Astrocyte (in vitro differentiated cells and primary cell): Measurements from ENCODE around the gene EPM2A. TPM values are rescaled to one million over a fixed set of nuclear protein-coding genes. Genes with fewer than 3 reads are reported as not detected.
"Not testable (repeated sequence)": the region's sequence is repeated elsewhere in the genome, so short reads cannot be mapped to it uniquely, and the experiment has no call there.

ENCODE experiments used
- DNase-seq: peaks from one replicate; pipeline ENCODE4 v3.0.0-alpha.2; 2010; ENCODE audit warnings: low read depth
- FAIRE-seq: peaks from 2 replicates; lab custom pipeline; 2011; peaks lifted over from hg19 to GRCh38; lab: Jason Lieb, UNC
- H2AFZ ChIP-seq: 2 replicates; pipeline ENCODE4 v1.6.0; 2012; ENCODE audit warnings: low read depth, low read length, inconsistent platforms
- H3K27ac ChIP-seq: 2 replicates; pipeline ENCODE4 v1.5.1; 2011; ENCODE audit warnings: low read depth, low read length, inconsistent platforms
- H3K27me3 ChIP-seq: 2 replicates; pipeline ENCODE4 v1.6.0; 2011; ENCODE audit warnings: low read length, inconsistent platforms; ENCODE audit not compliant: insufficient read depth
- H3K36me3 ChIP-seq: 2 replicates; pipeline ENCODE4 v1.5.1; 2011; ENCODE audit warnings: low read length, inconsistent platforms; ENCODE audit not compliant: insufficient read depth
- H3K4me1 ChIP-seq: 2 replicates; pipeline ENCODE4 v1.5.1; 2011; ENCODE audit warnings: low read length, inconsistent platforms; ENCODE audit not compliant: insufficient read depth
- H3K4me2 ChIP-seq: 2 replicates; pipeline ENCODE4 v1.6.0; 2012; ENCODE audit warnings: low read length, inconsistent platforms
- H3K4me3 ChIP-seq: 2 replicates; pipeline ENCODE4 v1.5.1; 2011; ENCODE audit warnings: low read depth, mild to moderate bottlenecking, low read length, inconsistent platforms; ENCODE audit not compliant: insufficient read depth
- H3K79me2 ChIP-seq: 2 replicates; pipeline ENCODE4 v1.6.0; 2012; ENCODE audit warnings: mild to moderate bottlenecking, low read length, inconsistent platforms; ENCODE audit not compliant: insufficient read depth
- H3K9ac ChIP-seq: 2 replicates; pipeline ENCODE4 v1.6.0; 2012; ENCODE audit warnings: mild to moderate bottlenecking, low read length, inconsistent platforms
- H3K9me3 ChIP-seq: 2 replicates; pipeline ENCODE4 v1.5.1; 2012; ENCODE audit warnings: low read depth, mild to moderate bottlenecking, low read length, inconsistent platforms; ENCODE audit not compliant: insufficient read depth
- H4K20me1 ChIP-seq: 2 replicates; pipeline ENCODE4 v1.6.0; 2012; ENCODE audit warnings: low read length, inconsistent platforms; ENCODE audit not compliant: insufficient read depth
- H3K27ac Mint-ChIP-seq: one replicate; pipeline ENCODE4 v1.8.0; 2021; ENCODE audit warnings: mild to moderate bottlenecking, mixed read lengths; ENCODE audit not compliant: unreplicated experiment
- H3K27me3 Mint-ChIP-seq: one replicate; pipeline ENCODE4 v1.8.0; 2021; ENCODE audit warnings: low read depth, mixed read lengths; ENCODE audit not compliant: unreplicated experiment
- H3K36me3 Mint-ChIP-seq: one replicate; pipeline ENCODE4 v1.8.0; 2021; ENCODE audit warnings: low read depth, mixed read lengths; ENCODE audit not compliant: unreplicated experiment
- H3K4me1 Mint-ChIP-seq: one replicate; pipeline ENCODE4 v1.8.0; 2021; ENCODE audit warnings: low read depth, mixed read lengths; ENCODE audit not compliant: unreplicated experiment
- H3K4me3 Mint-ChIP-seq: one replicate; pipeline ENCODE4 v1.8.0; 2021; ENCODE audit warnings: mild to moderate bottlenecking, moderate library complexity, mixed read lengths; ENCODE audit not compliant: unreplicated experiment
- H3K9me3 Mint-ChIP-seq: one replicate; pipeline ENCODE4 v1.8.0; 2021; ENCODE audit warnings: mild to moderate bottlenecking, mixed read lengths; ENCODE audit not compliant: unreplicated experiment
- CTCF ChIP-seq: IDR thresholded peaks from 2 replicates; pipeline ENCODE4 v1.5.1; 2011; ENCODE audit warnings: low read depth, mild to moderate bottlenecking, inconsistent platforms, low read length, moderate library complexity; ENCODE audit not compliant: insufficient read depth
- EZH2 ChIP-seq: IDR thresholded peaks from 2 replicates; pipeline ENCODE4 v1.6.1; 2012; ENCODE audit warnings: mild to moderate bottlenecking, low read length, inconsistent platforms; ENCODE audit not compliant: insufficient read depth
- total RNA-seq: library from RNA; stranded (reverse); gene quantifications from 2 replicates; pipeline ENCODE4 v1.2.1, GENCODE V29; 2021

Gene EPM2A
- total RNA-seq, 1 donor from 2014 or later, result 5.2 TPM

- no peak for FAIRE-seq
- no peaks in the 10 kb centered on the region for H3K9me3 ChIP-seq
Measured at GRCh38 chr6:145745861-145746260, 10.5 kb upstream of the EPM2A start.

GRCh38 chr6:145744619-145745018 lies 9.3 kb upstream of the EPM2A start:
- Histone ChIP-seq H3K4me2 (no peak overlapping the region), H3K4me1 (peaks cover 4% of the 10 kb centered on the region), H3K27me3 (no peaks in the 10 kb centered on the region), H3K79me2 (no peaks in the 10 kb centered on the region), H3K4me3 (no peak overlapping the region), H3K9ac (no peak overlapping the region), H4K20me1 (no peaks in the 10 kb centered on the region), H3K9me3 (no peaks in the 10 kb centered on the region), H3K36me3 (no peaks in the 10 kb centered on the region), H2AFZ (no peak overlapping the region), H3K27ac (no peak overlapping the region)
- Mint-ChIP-seq H3K27me3 (peaks cover under 1% of the 10 kb centered on the region), H3K27ac (no peak overlapping the region), H3K4me1 (peaks cover 3% of the 10 kb centered on the region), H3K36me3 (no peaks in the 10 kb centered on the region), H3K4me3 (no peak overlapping the region), H3K9me3 (peaks cover 5% of the 10 kb centered on the region)
- TF ChIP-seq EZH2, result no peak
- TF ChIP-seq CTCF, result no peak
- no peak for DNase-seq
- no peak for FAIRE-seq

More at GRCh38 chr6:145745861-145746260, 10.5 kb upstream of the EPM2A start:
- H3K27me3 ChIP-seq, result no peaks in the 10 kb centered on the region
- H3K36me3 ChIP-seq, result no peaks in the 10 kb centered on the region
- H3K4me1 ChIP-seq, result peaks cover 4% of the 10 kb centered on the region
- H3K79me2 ChIP-seq, result no peaks in the 10 kb centered on the region
- H3K4me3 Mint-ChIP-seq, result no peak overlapping the region
- no peak overlapping the region for H3K9ac ChIP-seq
- no peak for DNase-seq
- peaks cover 8% of the 10 kb centered on the region for H3K4me1 Mint-ChIP-seq
- no peaks in the 10 kb centered on the region for H4K20me1 ChIP-seq
- no peak overlapping the region for H2AFZ ChIP-seq
- H3K27ac Mint-ChIP-seq, result no peak overlapping the region
- TF ChIP-seq EZH2 (no peak), CTCF (no peak)
- H3K27ac ChIP-seq, result no peak overlapping the region
- no peaks in the 10 kb centered on the region for H3K9me3 Mint-ChIP-seq
- H3K36me3 Mint-ChIP-seq, result no peaks in the 10 kb centered on the region
- H3K27me3 Mint-ChIP-seq, result no peaks in the 10 kb centered on the region
- H3K4me2 ChIP-seq, result no peak overlapping the region
- no peak overlapping the region for H3K4me3 ChIP-seq

- H3K9me3 Mint-ChIP-seq, result peaks cover 5% of the 10 kb centered on the region
- Histone ChIP-seq H3K79me2 (no peaks in the 10 kb centered on the region), H3K9ac (no peak overlapping the region), H3K27me3 (no peaks in the 10 kb centered on the region), H2AFZ (no peak overlapping the region), H4K20me1 (no peaks in the 10 kb centered on the region), H3K4me2 (no peak overlapping the region), H3K4me3 (no peak overlapping the region), H3K4me1 (no peaks in the 10 kb centered on the region), H3K9me3 (no peaks in the 10 kb centered on the region), H3K36me3 (no peaks in the 10 kb centered on the region), H3K27ac (no peak overlapping the region)
- H3K4me1 Mint-ChIP-seq, result no peaks in the 10 kb centered on the region
- H3K36me3 Mint-ChIP-seq, result no peaks in the 10 kb centered on the region
- H3K27me3 Mint-ChIP-seq, result peaks cover 3% of the 10 kb centered on the region
- no peak overlapping the region for H3K4me3 Mint-ChIP-seq
- H3K27ac Mint-ChIP-seq, result no peak overlapping the region
- no peak for FAIRE-seq
- no peak for DNase-seq
- TF ChIP-seq CTCF, result no peak
- TF ChIP-seq EZH2, result no peak
Measured at GRCh38 chr6:145743332-145743731, 8.0 kb upstream of the EPM2A start.

- H3K27me3 Mint-ChIP-seq, H3K4me3 ChIP-seq, H4K20me1 ChIP-seq, H3K4me2 ChIP-seq, H3K9me3 Mint-ChIP-seq, H3K9ac ChIP-seq, H3K4me1 ChIP-seq, H3K79me2 ChIP-seq, H3K9me3 ChIP-seq, FAIRE-seq, H2AFZ ChIP-seq, H3K36me3 Mint-ChIP-seq, H3K4me3 Mint-ChIP-seq, DNase-seq, H3K27ac ChIP-seq, H3K27ac Mint-ChIP-seq, H3K4me1 Mint-ChIP-seq, H3K36me3 ChIP-seq, H3K27me3 ChIP-seq: not testable (repeated sequence)
Measured at GRCh38 chr6:145742472-145742871, 7.2 kb upstream of the EPM2A start.
